GM12891 (cell line): ENCODE measurements around the gene MPZL1.

Experiments used
- POLR2A ChIP-seq: IDR thresholded peaks from 2 replicates; pipeline ENCODE4 v1.6.1; 2011; ENCODE audit warnings: low read depth, low read length, control low read depth
- POLR2AphosphoS5 ChIP-seq: IDR thresholded peaks from 2 replicates; pipeline ENCODE4 v1.6.1; 2011; ENCODE audit warnings: low read depth, low read length, control low read depth
- SPI1 ChIP-seq: IDR thresholded peaks from 2 replicates; pipeline ENCODE4 v1.6.1; 2011; ENCODE audit warnings: low read depth, low read length, control low read depth
- TAF1 ChIP-seq: IDR thresholded peaks from 2 replicates; pipeline ENCODE4 v1.6.1; 2011; ENCODE audit warnings: low read depth, low read length, control low read depth

DNA sequence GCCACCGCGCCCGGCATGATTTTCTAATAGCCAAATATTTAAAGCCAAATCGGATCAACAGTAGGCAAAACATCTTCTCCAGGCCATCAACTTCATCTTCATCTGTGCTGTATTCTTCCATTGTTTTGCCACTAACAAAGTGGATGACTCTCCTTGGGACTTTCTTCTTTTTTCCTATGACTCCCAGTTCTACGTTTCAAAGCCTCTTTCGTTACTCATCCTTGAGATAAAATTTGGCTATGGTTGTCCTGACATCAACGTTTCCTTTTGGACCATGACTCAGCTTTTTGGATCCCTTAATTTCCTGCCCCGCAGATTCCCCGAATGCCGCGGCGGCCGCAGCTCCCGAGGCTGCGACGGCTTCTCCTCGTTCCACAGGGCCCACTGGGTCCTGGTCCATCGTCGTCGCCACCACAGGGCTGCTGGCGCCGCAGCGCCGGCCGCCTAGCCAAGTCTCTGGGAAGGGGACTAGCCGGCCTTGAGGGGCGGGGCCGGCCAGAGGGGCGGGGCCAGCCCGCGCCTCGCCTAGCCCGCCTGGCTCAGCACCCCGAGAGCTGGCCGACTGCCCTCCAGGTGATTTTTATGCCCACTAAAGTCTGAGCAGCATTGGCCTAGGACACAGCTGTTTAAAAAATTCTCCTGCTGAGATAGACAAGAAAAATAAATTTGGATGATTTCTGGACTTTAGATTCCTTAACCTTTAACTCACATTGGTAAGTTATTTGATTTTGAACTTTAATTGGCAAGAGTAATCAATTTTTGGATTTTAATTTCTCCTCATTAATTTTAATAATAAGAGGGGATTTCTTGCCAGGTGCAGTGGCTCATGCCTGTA is 98.3 kb downstream of the MPZL1 start:
- TF ChIP-seq POLR2A (no peak), TAF1 (no peak), POLR2AphosphoS5 (no peak), SPI1 (no peak)
